A673 (cell line): Measurements from ENCODE around the gene HLA-DRA. TPM values are rescaled to one million over a fixed set of nuclear protein-coding genes. Genes with fewer than 3 reads are reported as not detected.

Experiments used
- BruUV-seq: library from RNA; stranded (reverse); fragments of 400-500 nt; replicated peaks from 2 replicates; lab custom pipeline; 2021; lab: Mats Ljungman, UMichigan
- CTCF ChIA-PET: fragments of 300-600 bp; sonication (Branson Sonifier 250); formaldehyde crosslinking; loops from one replicate; lab custom pipeline; 2022; ENCODE audit warnings: antibody characterized with exemption; lab: Charles Lee
- POLR2A ChIA-PET: fragments of 300-600 bp; sonication (Branson Sonifier 250); formaldehyde crosslinking; loops from one replicate; lab custom pipeline; 2022; ENCODE audit warnings: antibody characterized with exemption; ENCODE audit not compliant: low non-redundant PET; lab: Charles Lee
- DNase-seq: peaks from one replicate; pipeline ENCODE4 v3.0.0-alpha.2; 2015; ENCODE audit warnings: low spot score
- H3K27ac ChIP-seq: fragments of 200-600 bp; sonication (generic); 2 replicates; pipeline ENCODE4 v1.5.1; 2016; ENCODE audit warnings: mixed run types, low read depth, mild to moderate bottlenecking, mixed read lengths, antibody characterized with exemption, low read length; ENCODE audit not compliant: poor library complexity, severe bottlenecking
- H3K27me3 ChIP-seq: fragments of 200-600 bp; sonication (generic); replicated peaks from 2 replicates; pipeline ENCODE4 v1.6.1; 2017; ENCODE audit warnings: mixed run types, low read depth, mild to moderate bottlenecking, mixed read lengths, antibody characterized with exemption, low read length; ENCODE audit not compliant: insufficient read depth, poor library complexity
- H3K36me3 ChIP-seq: fragments of 200-600 bp; sonication (generic); 2 replicates; pipeline ENCODE4 v1.6.1; 2016; ENCODE audit warnings: mixed run types, mild to moderate bottlenecking, mixed read lengths, antibody characterized with exemption, low read length; ENCODE audit not compliant: insufficient read depth, poor library complexity, severe bottlenecking
- H3K4me1 ChIP-seq: fragments of 200-600 bp; sonication (generic); 2 replicates; pipeline ENCODE4 v1.6.1; 2017; ENCODE audit warnings: mixed run types, mild to moderate bottlenecking, mixed read lengths, antibody characterized with exemption, low read length; ENCODE audit not compliant: insufficient read depth, poor library complexity, severe bottlenecking
- H3K4me3 ChIP-seq: fragments of 200-600 bp; sonication (generic); 2 replicates; pipeline ENCODE4 v1.5.1; 2016; ENCODE audit warnings: low read depth, mixed run types, mild to moderate bottlenecking, mixed read lengths, low read length; ENCODE audit not compliant: poor library complexity, severe bottlenecking
- H3K9me3 ChIP-seq: fragments of 200-600 bp; sonication (generic); 2 replicates; pipeline ENCODE4 v1.6.1; 2016; ENCODE audit warnings: mixed run types, low read depth, mild to moderate bottlenecking, mixed read lengths, antibody characterized with exemption, low read length; ENCODE audit not compliant: poor library complexity, severe bottlenecking
- CTCF ChIP-seq: fragments of 300-800, 200-600 bp; sonication (generic); conservative IDR thresholded peaks from 2 replicates; pipeline ENCODE4 v1.5.1; 2017; ENCODE audit warnings: low read depth, mild to moderate bottlenecking, antibody characterized with exemption, low read length, moderate library complexity, mixed read lengths
- EZH2 ChIP-seq: fragments of 200-600 bp; sonication (generic); IDR thresholded peaks from 2 replicates; pipeline ENCODE4 v1.6.1; 2017; ENCODE audit warnings: borderline replicate concordance, low read depth, mild to moderate bottlenecking, mixed read lengths, antibody characterized with exemption, low read length; ENCODE audit not compliant: poor library complexity, severe bottlenecking
- intact Hi-C: fragments of 100-400 bp; cut with micrococcal nuclease; formaldehyde crosslinking; loops from one replicate; pipeline ENCODE4 v1.10.0; 2022; ENCODE audit not compliant: unreplicated experiment
- total RNA-seq: library from RNA; stranded (reverse); gene quantifications from 2 replicates; pipeline ENCODE4 v1.2.3, GENCODE V29; 2021

Gene HLA-DRA
- total RNA-seq, 1 experiment from 2014 or later, result not detected

- DNase-seq, result no peak
- no peaks in the 10 kb centered on the region for H3K36me3 ChIP-seq
- H3K27ac ChIP-seq, result no peak overlapping the region
- H3K4me3 ChIP-seq, result no peak overlapping the region
- ChIA-PET CTCF (no interaction called here), POLR2A (no interaction called here)
- H3K27me3 ChIP-seq, result peaks cover 21% of the 10 kb centered on the region
- H3K4me1 ChIP-seq, result no peaks in the 10 kb centered on the region
- intact Hi-C loops, result no loop called here
- H3K9me3 ChIP-seq, result no peaks in the 10 kb centered on the region
- BruUV-seq, result no TSS peak
- TF ChIP-seq CTCF (no peak), EZH2 (no peak)
Observed at GRCh38 chr6:32439139-32439538, 548 bp upstream of the HLA-DRA start.

GRCh38 chr6:32442243-32442667, 2.6 kb downstream of the HLA-DRA start:
- peaks cover 24% of the 10 kb centered on the region for H3K27me3 ChIP-seq
- BruUV-seq, result no TSS peak
- H3K4me3 ChIP-seq, result no peak overlapping the region
- POLR2A ChIA-PET, result interaction anchor here (0.7 kb wide), 1 partner anchor 29 kb away, joined by 3 read pairs; no protein-coding TSS in a partner anchor
- H3K27ac ChIP-seq, result no peak overlapping the region
- H3K4me1 ChIP-seq, result no peaks in the 10 kb centered on the region
- no peaks in the 10 kb centered on the region for H3K9me3 ChIP-seq
- CTCF ChIA-PET, result no interaction called here
- H3K36me3 ChIP-seq, result no peaks in the 10 kb centered on the region
- DNase-seq, result no peak
- TF ChIP-seq CTCF (no peak), EZH2 (no peak)
- intact Hi-C loops, result no loop called here

- ChIA-PET CTCF (no interaction called here), POLR2A (no interaction called here)
- no TSS peak for BruUV-seq
- peaks cover 24% of the 10 kb centered on the region for H3K27me3 ChIP-seq
- no peaks in the 10 kb centered on the region for H3K9me3 ChIP-seq
- H3K27ac ChIP-seq, result no peak overlapping the region
- H3K36me3 ChIP-seq, result no peaks in the 10 kb centered on the region
- intact Hi-C loops, result no loop called here
- no peak overlapping the region for H3K4me3 ChIP-seq
- no peaks in the 10 kb centered on the region for H3K4me1 ChIP-seq
- TF ChIP-seq EZH2 (no peak), CTCF (no peak)
- DNase-seq, result no peak
Observed at GRCh38 chr6:32442977-32443552, 3.4 kb downstream of the HLA-DRA start.
